ENCODE measurements around the gene ASAP3. TPM values are rescaled to one million over a fixed set of nuclear protein-coding genes. Genes with fewer than 3 reads are reported as not detected.

Gene ASAP3
- total and polyA plus RNA-seq, 8 donors = 35.2 to 51.6 (median 44.9) TPM

DNA sequence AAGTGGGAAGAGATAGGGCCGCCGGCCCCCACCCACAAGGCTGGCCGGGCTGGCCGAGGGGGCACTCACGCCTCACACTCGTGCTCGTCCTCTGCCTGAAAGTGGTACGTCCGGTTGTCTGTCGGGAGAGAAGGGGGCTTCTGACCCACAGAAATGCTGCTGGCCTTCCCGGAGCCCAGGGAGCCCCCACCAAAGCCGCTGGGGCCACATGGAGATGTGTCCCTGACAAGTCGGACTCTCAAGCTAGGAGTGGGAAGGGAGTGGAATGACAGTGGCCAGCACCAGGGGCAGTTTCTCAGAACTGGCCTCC is 46.7 kb downstream of the ASAP3 start:
- no peak overlapping the region for H3K27ac ChIP-seq
- intact Hi-C loops (cut with DNase I) = no loop called here
- H3K4me1 ChIP-seq = no peaks in the 10 kb centered on the region
- no peak for TF ChIP-seq CTCF (IDR thresholded peaks at IDR 0.05)
- H3K9me3 ChIP-seq = no peaks in the 10 kb centered on the region
- DNase-seq (peak in 1 of 4 donors; percentile 41), ATAC-seq (no peak)
- H3K36me3 ChIP-seq = peaks cover 0 to 25% of the 10 kb centered on the region in 2 donors
- no peak overlapping the region for H3K4me3 ChIP-seq
- H3K27me3 ChIP-seq = peaks cover 0 to 9% of the 10 kb centered on the region in 2 donors

- no peak for TF ChIP-seq CTCF (IDR thresholded peaks at IDR 0.05)
- H3K4me3 ChIP-seq = no peak overlapping the region
- H3K9me3 ChIP-seq = no peaks in the 10 kb centered on the region
- no peaks in the 10 kb centered on the region for H3K4me1 ChIP-seq
- H3K36me3 ChIP-seq = peaks cover 0 to 28% of the 10 kb centered on the region in 2 donors
- peaks cover 0 to 9% of the 10 kb centered on the region in 2 donors for H3K27me3 ChIP-seq
- DNase-seq (peak in 3 of 4 donors; percentile 36 to 86 (median 79)), ATAC-seq (peak; percentile 93)
- H3K27ac ChIP-seq = no peak overlapping the region
- intact Hi-C loops (cut with DNase I) = no loop called here
Observed at GRCh38 chr1:23436520-23437354, 47.2 kb downstream of the ASAP3 start.

DNA sequence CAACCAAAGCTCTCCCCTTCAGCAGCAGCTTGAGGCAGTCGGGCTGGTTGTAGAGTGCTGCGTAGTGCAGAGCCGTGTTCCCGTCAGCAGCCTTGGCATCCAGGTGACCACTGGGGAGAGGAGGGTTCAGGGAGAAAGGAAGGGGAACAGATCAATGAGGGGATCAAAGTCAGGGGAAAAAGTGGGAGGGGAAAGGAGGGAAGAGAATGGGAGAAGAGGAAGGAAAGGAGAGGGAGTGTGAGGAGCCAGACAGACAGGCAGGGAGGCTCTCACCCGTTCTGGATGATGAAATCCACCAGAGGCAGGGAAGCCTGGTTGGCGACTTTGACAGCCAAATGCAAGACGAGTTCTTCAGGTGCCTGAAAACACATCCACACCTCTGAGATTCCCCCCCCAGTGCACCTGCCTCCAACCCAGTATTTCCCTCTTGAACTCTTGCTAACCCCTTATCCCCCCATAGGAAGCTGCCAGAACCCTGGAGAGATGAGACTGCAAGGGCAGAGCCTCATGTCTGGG is 49.7 kb downstream of the ASAP3 start:
- H3K4me3 ChIP-seq = no peak overlapping the region
- no peak for ATAC-seq
- no peak for TF ChIP-seq CTCF (IDR thresholded peaks at IDR 0.05)
- peaks cover 0 to 9% of the 10 kb centered on the region in 2 donors for H3K27me3 ChIP-seq
- peaks cover 0 to 47% of the 10 kb centered on the region in 2 donors for H3K36me3 ChIP-seq
- H3K4me1 ChIP-seq = no peaks in the 10 kb centered on the region
- DNase-seq = no peak
- H3K27ac ChIP-seq = no peak overlapping the region
- intact Hi-C loops (cut with DNase I) = no loop called here
- H3K9me3 ChIP-seq = no peaks in the 10 kb centered on the region

- no peak overlapping the region for H3K4me3 ChIP-seq
- H3K27me3 ChIP-seq = peaks cover 0 to 9% of the 10 kb centered on the region in 2 donors
- peaks cover 0 to 57% of the 10 kb centered on the region in 2 donors for H3K36me3 ChIP-seq
- H3K27ac ChIP-seq = no peak overlapping the region
- intact Hi-C loops (cut with DNase I) = no loop called here
- H3K9me3 ChIP-seq = no peaks in the 10 kb centered on the region
- no peaks in the 10 kb centered on the region for H3K4me1 ChIP-seq
- ATAC-seq = no peak
- no peak for TF ChIP-seq CTCF (IDR thresholded peaks at IDR 0.05)
- DNase-seq = no peak
Observed at GRCh38 chr1:23433122-23433521, 50.9 kb downstream of the ASAP3 start.

DNA sequence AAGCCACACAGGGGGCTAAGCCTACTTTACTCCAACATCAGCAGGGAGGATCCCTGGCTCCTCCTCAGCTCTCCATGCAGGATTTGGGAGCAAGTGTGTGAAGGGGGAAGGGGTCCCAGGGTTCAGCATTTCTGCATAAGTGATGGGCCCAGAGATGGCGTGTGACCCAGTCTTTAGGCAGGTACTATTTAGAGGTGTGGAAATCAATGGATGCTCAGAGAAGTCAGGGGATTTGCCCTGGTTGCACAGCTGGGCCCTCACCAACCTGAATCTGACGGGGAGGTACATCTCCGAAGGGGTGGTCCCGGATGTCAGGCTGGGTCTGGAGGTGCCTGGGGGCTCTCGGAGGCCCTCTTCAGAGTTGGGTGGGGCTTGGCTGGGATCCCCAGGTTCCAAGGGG is 52.5 kb downstream of the ASAP3 start:
- DNase-seq = no peak
- H3K36me3 ChIP-seq = peaks cover 0 to 52% of the 10 kb centered on the region in 2 donors
- H3K27ac ChIP-seq = no peak overlapping the region
- no peaks in the 10 kb centered on the region for H3K9me3 ChIP-seq
- no peaks in the 10 kb centered on the region for H3K4me1 ChIP-seq
- no peak overlapping the region for H3K4me3 ChIP-seq
- intact Hi-C loops (cut with DNase I) = no loop called here
- ATAC-seq = no peak
- H3K27me3 ChIP-seq = peaks cover 0 to 6% of the 10 kb centered on the region in 2 donors
- no peak for TF ChIP-seq CTCF (IDR thresholded peaks at IDR 0.05)

Measured in left lung (tissue), 10 donors.